DOHH2 (cell line): ENCODE measurements around the gene ZFP57.
A peak's percentile ranks its signal among the peaks of the same experiment; 100 is the strongest.

ENCODE experiments used
- H3F3A ChIP-seq: fragments of 200-600 bp; sonication (generic), shearing (Covaris generic); 2 replicates; pipeline ENCODE4 v1.6.0; 2016; ENCODE audit warnings: antibody characterized with exemption, mild to moderate bottlenecking; ENCODE audit not compliant: control insufficient read depth, insufficient read depth
- H3K27ac ChIP-seq: fragments of 200-600 bp; sonication (generic); 2 replicates; pipeline ENCODE4 v1.5.1; 2014; ENCODE audit warnings: low read depth, mild to moderate bottlenecking, low read length, moderate library complexity
- H3K27me3 ChIP-seq: fragments of 200-600 bp; sonication (generic); 2 replicates; pipeline ENCODE4 v1.6.1; 2014; ENCODE audit warnings: mild to moderate bottlenecking, low read length, mixed read lengths; ENCODE audit not compliant: control insufficient read depth
- H3K36me3 ChIP-seq: fragments of 200-600 bp; sonication (generic); 2 replicates; pipeline ENCODE4 v1.6.1; 2014; ENCODE audit warnings: mild to moderate bottlenecking, low read length, moderate library complexity, mixed read lengths; ENCODE audit not compliant: control insufficient read depth
- H3K4me1 ChIP-seq: fragments of 200-600 bp; sonication (generic); 2 replicates; pipeline ENCODE4 v1.6.1; 2014; ENCODE audit warnings: mild to moderate bottlenecking, low read length, mixed read lengths; ENCODE audit not compliant: control insufficient read depth
- H3K4me2 ChIP-seq: fragments of 200-600 bp; sonication (generic); 2 replicates; pipeline ENCODE4 v1.6.0; 2014; ENCODE audit warnings: mild to moderate bottlenecking, low read length, moderate library complexity
- H3K4me3 ChIP-seq: fragments of 200-600 bp; sonication (generic); 2 replicates; pipeline ENCODE4 v1.5.1; 2014; ENCODE audit warnings: mild to moderate bottlenecking, low read length, mixed read lengths
- H3K79me2 ChIP-seq: fragments of 200-600 bp; sonication (generic); 2 replicates; pipeline ENCODE4 v1.6.1; 2014; ENCODE audit warnings: mild to moderate bottlenecking, low read length, mixed read lengths; ENCODE audit not compliant: control insufficient read depth
- H3K9me2 ChIP-seq: fragments of 200-600 bp; sonication (generic); replicated peaks from 2 replicates; pipeline ENCODE4 v1.6.1; 2014; ENCODE audit warnings: mild to moderate bottlenecking, low read length, mixed read lengths; ENCODE audit not compliant: control insufficient read depth
- H3K9me3 ChIP-seq: fragments of 200-600 bp; sonication (generic); 2 replicates; pipeline ENCODE4 v1.6.1; 2014; ENCODE audit warnings: antibody characterized with exemption, low read length, mixed read lengths; ENCODE audit not compliant: control insufficient read depth, insufficient read depth
- H4K20me1 ChIP-seq: fragments of 200-600 bp; sonication (generic); 2 replicates; pipeline ENCODE4 v1.6.0; 2014; ENCODE audit warnings: low read depth, mild to moderate bottlenecking, antibody characterized with exemption, low read length, moderate library complexity; ENCODE audit not compliant: control insufficient read depth, insufficient read depth
- CTCF ChIP-seq: fragments of 200-600 bp; sonication (generic); IDR thresholded peaks from one replicate; pipeline ENCODE4 v1.5.1; 2014; ENCODE audit warnings: antibody characterized with exemption, mild to moderate bottlenecking, low read depth, low read length; ENCODE audit not compliant: poor library complexity, severe bottlenecking
- EZH2phosphoT487 ChIP-seq: fragments of 200-600 bp; sonication (generic); IDR thresholded peaks from 2 replicates; pipeline ENCODE4 v1.6.1; 2017; ENCODE audit warnings: borderline replicate concordance, mild to moderate bottlenecking, antibody characterized with exemption, low read length, moderate library complexity, mixed read lengths

ZFP57 gene

DNA sequence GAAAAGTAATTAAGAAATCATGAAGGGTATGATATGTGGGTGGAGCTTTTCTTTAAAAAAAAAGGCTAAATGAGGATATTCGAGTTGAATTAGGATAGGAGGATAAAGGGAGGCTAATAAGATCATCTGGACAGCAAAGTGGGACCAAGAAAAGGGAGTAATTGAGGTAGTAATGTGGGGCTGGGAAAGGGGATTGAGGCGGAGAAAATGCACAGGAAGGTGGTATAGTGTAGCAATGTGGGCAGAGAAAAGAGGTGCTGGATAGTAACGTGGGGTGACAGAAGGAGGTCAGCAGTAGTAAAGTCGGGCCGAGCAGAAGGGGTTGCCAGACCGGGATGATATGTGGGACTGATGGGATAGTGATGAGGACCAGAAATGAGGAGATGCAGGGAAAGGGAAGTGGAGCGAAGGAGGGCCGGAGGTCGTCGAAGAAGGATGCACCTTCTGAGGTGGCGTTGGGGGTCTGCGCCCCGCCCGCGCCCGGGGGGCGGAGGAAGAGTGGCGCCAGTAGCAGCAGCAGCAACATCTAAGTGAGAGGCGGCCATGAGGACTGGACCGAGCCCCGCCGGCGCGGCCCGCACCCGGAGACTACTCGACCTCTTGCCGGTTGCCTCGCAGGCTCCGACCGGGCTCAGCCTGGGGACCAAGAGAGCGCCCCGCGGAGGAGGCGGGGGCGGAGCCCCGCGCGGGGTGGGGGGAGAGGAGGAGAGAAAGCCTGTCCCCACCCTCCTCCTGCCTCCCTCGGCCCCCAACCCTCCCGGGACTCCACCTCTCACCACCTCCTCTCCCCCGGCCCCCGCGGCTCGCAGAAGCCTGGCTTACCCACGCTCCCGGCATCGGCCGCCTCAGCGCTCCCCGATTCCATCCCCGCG, 48.9 kb downstream of the ZFP57 start:
- Histone ChIP-seq H3K9me2 (no peaks in the 10 kb centered on the region), H3K9me3 (no peaks in the 10 kb centered on the region), H3K4me1 (peaks cover 56% of the 10 kb centered on the region), H4K20me1 (peaks cover 6% of the 10 kb centered on the region; the same call in 1 of the 2 replicates), H3K4me2 (peak overlapping the region; percentile 99), H3K27me3 (no peaks in the 10 kb centered on the region), H3K27ac (peak overlapping the region; percentile 29; the same call in 1 of the 2 replicates), H3K79me2 (no peaks in the 10 kb centered on the region), H3K4me3 (peak overlapping the region; percentile 92), H3F3A (peaks cover 16% of the 10 kb centered on the region), H3K36me3 (no peaks in the 10 kb centered on the region)
- no peak for TF ChIP-seq CTCF
- no peak for TF ChIP-seq EZH2phosphoT487

DNA sequence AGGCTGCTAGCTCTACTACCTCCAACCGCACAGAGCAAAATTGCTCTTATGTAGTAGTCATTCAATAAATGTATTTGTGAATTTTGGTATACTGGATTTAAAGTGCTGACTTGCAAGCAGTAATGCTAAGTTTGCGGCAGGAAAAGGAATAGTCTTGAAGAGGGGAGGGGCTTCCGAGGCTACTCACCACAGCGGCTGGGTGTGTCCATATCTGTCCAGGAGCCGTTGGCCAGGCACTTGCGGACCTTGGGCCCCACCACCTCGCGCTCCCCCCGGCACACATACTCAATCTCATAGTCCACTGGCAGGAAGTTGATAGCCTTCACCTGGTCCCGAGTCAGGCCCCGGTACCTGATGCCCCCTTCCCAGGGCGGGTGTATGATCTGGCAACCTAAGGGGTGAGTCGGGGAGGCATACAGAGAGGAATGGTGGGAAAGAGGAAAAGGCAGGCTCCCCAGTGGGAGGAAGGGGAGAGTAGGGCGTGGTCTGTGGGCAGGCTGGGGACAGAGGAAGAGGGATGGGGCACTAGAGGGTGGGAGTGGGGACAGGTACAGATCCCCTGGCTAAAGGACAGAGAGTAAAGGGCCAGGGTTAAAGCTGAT, 49.6 kb downstream of the ZFP57 start:
- TF ChIP-seq EZH2phosphoT487 (no peak), CTCF (no peak)
- H3K27me3 ChIP-seq = no peaks in the 10 kb centered on the region

DNA sequence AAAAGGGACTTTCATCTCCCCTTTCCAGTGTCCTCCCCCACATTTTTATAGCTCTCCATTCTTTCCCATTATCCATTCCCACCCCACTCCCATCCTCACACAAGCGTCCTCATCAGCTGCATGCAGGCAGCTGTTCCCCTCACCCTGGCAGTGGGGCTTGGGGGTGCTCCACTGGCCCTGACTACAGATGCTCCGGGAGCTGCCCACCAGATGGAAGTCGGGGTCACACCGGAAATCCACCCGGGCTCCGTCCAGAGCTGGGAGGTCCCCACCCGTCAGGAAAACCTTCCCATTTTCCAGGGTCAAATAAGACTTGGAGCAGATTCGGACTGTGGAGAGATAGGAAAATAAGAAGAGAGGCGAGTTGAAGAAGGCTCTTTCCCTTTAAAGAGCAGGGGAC, 50.6 kb downstream of the ZFP57 start:
- H4K20me1 ChIP-seq = peaks cover 6% of the 10 kb centered on the region; the same call in 1 of the 2 replicates
- H3K4me1 ChIP-seq = peaks cover 56% of the 10 kb centered on the region
- no peaks in the 10 kb centered on the region for H3K36me3 ChIP-seq
- H3K27me3 ChIP-seq = no peaks in the 10 kb centered on the region
- no peaks in the 10 kb centered on the region for H3K9me2 ChIP-seq
- H3K9me3 ChIP-seq = no peaks in the 10 kb centered on the region
- no peak overlapping the region for H3K4me2 ChIP-seq
- no peak for TF ChIP-seq EZH2phosphoT487
- TF ChIP-seq CTCF = no peak
- H3F3A ChIP-seq = peaks cover 25% of the 10 kb centered on the region
- no peaks in the 10 kb centered on the region for H3K79me2 ChIP-seq
- no peak overlapping the region for H3K4me3 ChIP-seq
- H3K27ac ChIP-seq = no peak overlapping the region

More for the DNA sequence above, 49.6 kb downstream of the ZFP57 start:
- Histone ChIP-seq H3K36me3 (no peaks in the 10 kb centered on the region), H3F3A (peaks cover 22% of the 10 kb centered on the region), H3K79me2 (no peaks in the 10 kb centered on the region), H3K9me2 (no peaks in the 10 kb centered on the region), H3K4me2 (peak overlapping the region; percentile 99), H3K4me1 (peaks cover 56% of the 10 kb centered on the region), H3K27ac (no peak overlapping the region), H4K20me1 (peaks cover 6% of the 10 kb centered on the region; the same call in 1 of the 2 replicates), H3K9me3 (no peaks in the 10 kb centered on the region), H3K4me3 (peak overlapping the region; percentile 92; the same call in 1 of the 2 replicates)
